Effector memory CD4-positive, alpha-beta T cell (primary cell): ENCODE data around the gene ASCC3.

Experiments used
- DNase-seq, 3 donors: peaks; one replicate each; pipeline ENCODE4 v3.0.0-alpha.2; 2020
- H3K27ac ChIP-seq: 2 replicates; pipeline ENCODE4 v1.7.0; 2013; ENCODE audit warnings: mild to moderate bottlenecking, low read length, moderate library complexity; ENCODE audit not compliant: insufficient read depth, poor library complexity, severe bottlenecking
- H3K27me3 ChIP-seq: replicated peaks from 2 replicates; pipeline ENCODE4 v1.7.0; 2013; ENCODE audit warnings: mild to moderate bottlenecking, low read length; ENCODE audit not compliant: insufficient read depth, control insufficient read depth, poor library complexity, severe bottlenecking
- H3K36me3 ChIP-seq: 2 replicates; pipeline ENCODE4 v1.7.0; 2013; ENCODE audit warnings: mild to moderate bottlenecking, low read length, moderate library complexity; ENCODE audit not compliant: control insufficient read depth, insufficient read depth
- H3K4me1 ChIP-seq: 2 replicates; pipeline ENCODE4 v1.7.0; 2013; ENCODE audit warnings: low read length, mild to moderate bottlenecking; ENCODE audit not compliant: control insufficient read depth, insufficient read depth, poor library complexity, severe bottlenecking
- H3K4me3 ChIP-seq: 2 replicates; pipeline ENCODE4 v1.7.0; 2013; ENCODE audit warnings: low read length, low read depth, mild to moderate bottlenecking; ENCODE audit not compliant: insufficient read depth, poor library complexity, severe bottlenecking
- H3K9me3 ChIP-seq: 2 replicates; pipeline ENCODE4 v1.7.0; 2013; ENCODE audit warnings: mild to moderate bottlenecking, low read length, moderate library complexity; ENCODE audit not compliant: control insufficient read depth

Gene ASCC3

GRCh38 chr6:100818066-100818465, 63.1 kb downstream of the ASCC3 start:
- Histone ChIP-seq H3K27ac (no peak overlapping the region), H3K9me3 (no peaks in the 10 kb centered on the region), H3K4me3 (no peak overlapping the region), H3K4me1 (no peaks in the 10 kb centered on the region), H3K27me3 (no peaks in the 10 kb centered on the region), H3K36me3 (no peaks in the 10 kb centered on the region)
- no peak for DNase-seq

- DNase-seq, result no peak
- Histone ChIP-seq H3K4me1 (no peaks in the 10 kb centered on the region), H3K36me3 (no peaks in the 10 kb centered on the region), H3K27ac (no peak overlapping the region), H3K9me3 (no peaks in the 10 kb centered on the region), H3K4me3 (no peak overlapping the region), H3K27me3 (no peaks in the 10 kb centered on the region)
These were observed 71.1 kb downstream of the ASCC3 start for GRCh38 chr6:100810015-100810414.

DNA sequence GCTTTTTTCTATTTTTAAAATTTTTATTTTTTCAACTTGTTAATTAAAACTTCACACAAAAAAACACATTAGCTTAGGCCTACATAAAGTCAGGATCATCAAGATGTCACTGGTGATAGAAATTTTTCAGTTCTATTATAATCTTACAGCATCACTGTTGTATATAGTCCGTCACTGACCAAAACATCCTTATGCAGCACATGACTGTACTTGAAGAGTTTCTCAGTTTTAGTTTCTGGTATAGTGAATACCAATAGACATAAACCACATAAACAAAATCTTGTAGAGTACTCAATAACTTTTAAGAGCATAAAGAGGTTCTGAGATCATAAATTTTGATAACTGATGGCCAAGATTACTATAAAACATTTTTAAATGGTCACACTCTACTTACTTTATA, 71.8 kb downstream of the ASCC3 start:
- no peaks in the 10 kb centered on the region for H3K9me3 ChIP-seq
- H3K36me3 ChIP-seq, result peaks cover 6% of the 10 kb centered on the region
- DNase-seq, result no peak

GRCh38 chr6:100808638-100809275, 72.4 kb downstream of the ASCC3 start:
- H3K4me3 ChIP-seq, result no peak overlapping the region
- no peaks in the 10 kb centered on the region for H3K4me1 ChIP-seq
- H3K27me3 ChIP-seq, result no peaks in the 10 kb centered on the region
- DNase-seq, result no peak
- H3K36me3 ChIP-seq, result peaks cover 7% of the 10 kb centered on the region
- no peak overlapping the region for H3K27ac ChIP-seq
- no peaks in the 10 kb centered on the region for H3K9me3 ChIP-seq

More for the DNA sequence above, 71.8 kb downstream of the ASCC3 start:
- Histone ChIP-seq H3K27ac (no peak overlapping the region), H3K4me1 (no peaks in the 10 kb centered on the region), H3K4me3 (no peak overlapping the region), H3K27me3 (no peaks in the 10 kb centered on the region)

DNA sequence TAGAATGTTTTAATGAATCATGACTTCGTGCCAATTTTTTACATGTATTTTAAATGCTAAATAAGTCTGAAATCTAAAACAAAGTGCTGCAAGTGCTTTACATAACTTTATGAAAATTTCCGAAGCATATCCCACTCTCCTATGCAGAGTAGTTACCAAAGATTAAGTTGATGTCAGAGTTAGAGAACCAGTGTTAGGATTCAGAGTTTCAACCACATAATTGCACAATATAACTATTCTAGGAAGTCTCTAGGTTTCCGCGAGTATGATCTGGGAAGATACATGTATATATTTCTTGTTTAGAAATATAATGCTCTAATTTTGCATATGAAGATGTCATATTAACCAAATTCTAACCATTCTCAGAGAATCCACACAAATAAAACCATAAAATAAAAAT, 74.8 kb downstream of the ASCC3 start:
- H3K4me3 ChIP-seq, result no peak overlapping the region
- no peaks in the 10 kb centered on the region for H3K27me3 ChIP-seq
- no peak overlapping the region for H3K27ac ChIP-seq
- DNase-seq, result no peak
- no peaks in the 10 kb centered on the region for H3K4me1 ChIP-seq
- peaks cover 7% of the 10 kb centered on the region for H3K36me3 ChIP-seq
- H3K9me3 ChIP-seq, result no peaks in the 10 kb centered on the region

DNA sequence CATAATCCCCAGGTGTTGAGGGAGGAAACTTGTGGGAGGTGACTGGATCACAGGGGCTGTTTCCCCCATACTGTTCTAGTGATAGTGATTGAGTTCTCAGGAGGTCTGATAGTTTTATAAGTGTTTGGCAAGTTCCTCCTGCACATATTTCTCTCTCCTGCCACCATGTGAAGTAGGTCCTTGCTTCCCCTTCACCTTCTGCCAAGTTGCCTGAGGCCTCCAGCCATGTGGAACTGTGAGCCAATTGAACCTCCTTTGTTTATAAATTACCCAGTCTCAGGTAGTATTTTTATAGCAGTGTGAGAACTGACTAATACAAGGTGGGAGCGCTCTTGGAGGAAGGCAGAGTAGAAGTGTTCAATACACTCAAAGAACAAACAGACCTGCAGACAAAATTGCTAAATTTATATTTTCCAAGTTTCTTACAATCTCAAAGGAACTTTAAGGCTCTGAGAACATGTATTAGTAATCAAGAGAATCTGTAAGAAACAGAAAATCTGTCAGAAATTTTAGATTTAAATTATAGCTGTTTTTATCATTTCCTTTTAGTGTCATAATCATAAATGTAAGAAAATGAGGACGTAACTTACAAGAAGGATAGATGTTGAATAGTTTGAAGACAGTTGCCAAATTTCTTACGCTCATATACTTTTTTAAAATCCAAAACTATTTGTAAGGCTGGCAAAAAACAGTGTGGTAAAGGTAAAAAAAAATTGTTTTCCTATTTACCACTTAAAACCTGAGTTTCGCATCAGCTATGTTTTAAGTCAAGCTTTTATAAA, 77.7 kb downstream of the ASCC3 start:
- DNase-seq, result no peak
- H3K36me3 ChIP-seq, result peaks cover 11% of the 10 kb centered on the region
- H3K27me3 ChIP-seq, result no peaks in the 10 kb centered on the region
- H3K4me1 ChIP-seq, result no peaks in the 10 kb centered on the region
- H3K27ac ChIP-seq, result no peak overlapping the region
- no peaks in the 10 kb centered on the region for H3K9me3 ChIP-seq
- H3K4me3 ChIP-seq, result no peak overlapping the region

DNA sequence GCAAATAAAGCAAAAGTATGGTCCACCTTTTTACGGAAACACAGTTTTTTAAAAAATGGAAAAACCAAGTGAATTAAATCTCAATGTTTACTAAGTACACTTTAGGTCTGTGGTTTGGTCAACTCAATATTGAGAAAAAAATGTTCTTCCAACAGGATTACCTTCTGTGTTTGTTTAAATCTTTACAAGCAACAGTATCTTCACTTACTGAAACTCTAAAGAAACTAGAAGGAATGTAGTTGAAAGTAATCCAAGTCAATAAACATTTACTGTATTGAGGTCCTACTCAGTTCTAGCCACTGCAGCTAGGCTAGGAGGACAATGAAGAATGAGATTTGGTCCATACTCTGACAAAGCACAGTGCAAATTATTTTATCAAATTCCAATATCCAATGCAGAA, 80.1 kb downstream of the ASCC3 start:
- no peaks in the 10 kb centered on the region for H3K27me3 ChIP-seq
- no peak overlapping the region for H3K27ac ChIP-seq
- no peaks in the 10 kb centered on the region for H3K9me3 ChIP-seq
- no peaks in the 10 kb centered on the region for H3K4me1 ChIP-seq
- no peak for DNase-seq
- H3K4me3 ChIP-seq, result no peak overlapping the region
- peaks cover 26% of the 10 kb centered on the region for H3K36me3 ChIP-seq

GRCh38 chr6:100796049-100796823, 84.9 kb downstream of the ASCC3 start:
- H3K36me3 ChIP-seq, result peaks cover 19% of the 10 kb centered on the region
- H3K27me3 ChIP-seq, result no peaks in the 10 kb centered on the region
- no peaks in the 10 kb centered on the region for H3K4me1 ChIP-seq
- H3K27ac ChIP-seq, result no peak overlapping the region
- DNase-seq, result no peak
- H3K9me3 ChIP-seq, result no peaks in the 10 kb centered on the region
- no peak overlapping the region for H3K4me3 ChIP-seq

DNA sequence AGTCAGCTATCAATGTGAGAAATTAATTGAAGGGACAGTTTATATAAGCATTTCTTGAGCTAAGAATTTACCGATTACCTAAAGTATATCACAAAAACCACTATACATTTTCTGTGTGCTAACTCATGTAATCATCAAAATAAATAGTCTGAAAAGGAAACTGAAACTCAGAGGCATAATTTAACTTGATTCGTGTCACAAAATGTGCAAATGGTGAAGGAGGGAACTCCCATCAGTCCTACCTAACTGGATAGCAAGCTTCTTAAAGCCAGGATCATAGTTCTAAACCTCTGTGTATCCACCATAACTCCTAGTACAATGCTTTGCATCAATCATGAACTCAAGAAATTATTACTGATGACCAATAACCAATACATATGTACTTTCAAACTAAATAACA, 91.0 kb downstream of the ASCC3 start:
- no peaks in the 10 kb centered on the region for H3K9me3 ChIP-seq
- no peaks in the 10 kb centered on the region for H3K4me1 ChIP-seq
- no peaks in the 10 kb centered on the region for H3K36me3 ChIP-seq
- H3K27ac ChIP-seq, result no peak overlapping the region
- no peak overlapping the region for H3K4me3 ChIP-seq
- no peaks in the 10 kb centered on the region for H3K27me3 ChIP-seq
- DNase-seq, result no peak

DNA sequence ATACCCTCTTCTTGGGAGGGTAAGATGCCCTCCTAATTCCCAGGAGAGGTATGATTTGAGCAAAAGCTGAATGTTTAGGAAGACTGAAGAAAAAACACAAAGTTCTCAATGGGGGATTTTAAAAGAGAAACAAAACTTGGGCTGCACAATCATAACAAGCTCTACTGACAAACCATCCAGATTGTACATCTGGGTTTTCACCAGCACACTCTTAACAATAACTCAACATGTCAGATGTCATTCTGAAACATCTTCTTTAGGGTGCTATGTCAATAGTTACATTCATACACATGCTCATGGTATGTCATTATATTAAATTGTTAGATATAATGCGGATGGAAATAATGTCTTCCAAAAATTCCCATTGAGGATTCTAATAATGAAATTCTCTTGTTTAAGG, 95.1 kb downstream of the ASCC3 start:
- H3K27ac ChIP-seq, result no peak overlapping the region
- no peak overlapping the region for H3K4me3 ChIP-seq
- H3K27me3 ChIP-seq, result no peaks in the 10 kb centered on the region
- H3K36me3 ChIP-seq, result no peaks in the 10 kb centered on the region
- no peaks in the 10 kb centered on the region for H3K9me3 ChIP-seq
- DNase-seq, result no peak
- no peaks in the 10 kb centered on the region for H3K4me1 ChIP-seq
